ENCODE data around the gene UBE2L5. TPM values are rescaled to one million over a fixed set of nuclear protein-coding genes. Genes with fewer than 3 reads are reported as not detected.

The UBE2L5 gene
- total RNA-seq, result 0.17 TPM in 1 of 2 replicates, not detected in the other

GRCh38 chr13:30422054-30422839, at the start of gene UBE2L5:
UBE2L5 (plus strand) TSS chr13:30422493; CDS start chr13:30427991, 5,498 bp downstream.

GRCh38 chr13:30465593-30466357, 43.5 kb downstream of the UBE2L5 start, which contains the start of gene HMGB1:
HMGB1 (minus strand) TSS chr13:30465936; CDS start chr13:30463680, 2,256 bp downstream.

Other genes with a start within 250 kb of the UBE2L5 start
- 23.7 and 34.2 TPM in 2 replicates for gene KATNAL1, start 114.9 kb upstream of the UBE2L5 start, total RNA-seq
- gene HMGB1, start 43.4 kb downstream of the UBE2L5 start, total RNA-seq, result 76.4 and 454 TPM in 2 replicates
- gene USPL1, start 195.4 kb downstream of the UBE2L5 start, total RNA-seq, result 15.5 and 25.7 TPM in 2 replicates

Measured in smooth muscle cell of trachea (primary cell).